Measurements from ENCODE around the gene PYM1. TPM values are rescaled to one million over a fixed set of nuclear protein-coding genes. Genes with fewer than 3 reads are reported as not detected.
A peak's percentile ranks its signal among the peaks of the same experiment; 100 is the strongest.

PYM1 gene
- total RNA-seq, 2 donors from 2014 or later: 89.0 to 94.5 TPM

DNA sequence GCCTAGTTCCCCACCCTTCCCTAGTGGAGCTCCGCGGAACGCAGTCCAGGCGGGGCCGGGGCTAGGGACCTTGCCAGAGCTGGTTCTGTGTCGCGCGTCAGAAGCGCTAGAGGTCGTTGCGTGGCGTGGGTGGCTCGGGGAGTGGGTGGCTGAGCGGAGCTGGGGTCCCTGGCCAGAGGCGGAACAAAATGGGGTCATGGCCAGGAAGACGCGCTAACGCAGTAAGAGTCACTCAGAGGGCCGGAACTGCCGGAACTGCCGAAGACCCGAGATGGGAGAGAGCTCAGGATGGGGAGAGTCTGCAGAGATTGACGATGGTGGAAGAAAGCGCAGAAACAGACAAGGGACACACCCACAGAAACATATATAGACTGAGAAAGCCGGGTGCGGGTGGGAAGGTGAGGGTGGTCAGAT lies 8.1 kb upstream of the PYM1 start:
- WGBS: 56% methylated on average over 26 of the region's 26 CpGs
- DNase-seq (ENCODE audit: low spot score): no peak
- H3K9me3 ChIP-seq: no peaks in the 10 kb centered on the region
- TF ChIP-seq POLR2AphosphoS5 (IDR thresholded peaks at IDR 0.05) (no peak), POLR2A (IDR thresholded peaks at IDR 0.05) (no peak)
- TF ChIP-seq, protein P1, sequence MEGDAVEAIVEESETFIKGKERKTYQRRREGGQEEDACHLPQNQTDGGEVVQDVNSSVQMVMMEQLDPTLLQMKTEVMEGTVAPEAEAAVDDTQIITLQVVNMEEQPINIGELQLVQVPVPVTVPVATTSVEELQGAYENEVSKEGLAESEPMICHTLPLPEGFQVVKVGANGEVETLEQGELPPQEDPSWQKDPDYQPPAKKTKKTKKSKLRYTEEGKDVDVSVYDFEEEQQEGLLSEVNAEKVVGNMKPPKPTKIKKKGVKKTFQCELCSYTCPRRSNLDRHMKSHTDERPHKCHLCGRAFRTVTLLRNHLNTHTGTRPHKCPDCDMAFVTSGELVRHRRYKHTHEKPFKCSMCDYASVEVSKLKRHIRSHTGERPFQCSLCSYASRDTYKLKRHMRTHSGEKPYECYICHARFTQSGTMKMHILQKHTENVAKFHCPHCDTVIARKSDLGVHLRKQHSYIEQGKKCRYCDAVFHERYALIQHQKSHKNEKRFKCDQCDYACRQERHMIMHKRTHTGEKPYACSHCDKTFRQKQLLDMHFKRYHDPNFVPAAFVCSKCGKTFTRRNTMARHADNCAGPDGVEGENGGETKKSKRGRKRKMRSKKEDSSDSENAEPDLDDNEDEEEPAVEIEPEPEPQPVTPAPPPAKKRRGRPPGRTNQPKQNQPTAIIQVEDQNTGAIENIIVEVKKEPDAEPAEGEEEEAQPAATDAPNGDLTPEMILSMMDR (IDR thresholded peaks at IDR 0.05): no peak
- peaks cover 4% of the 10 kb centered on the region for H3K4me1 ChIP-seq (replicated peaks)
- H3K27ac ChIP-seq: peak overlapping the region in 1 of 2 donors; percentile 33
- H3K27me3 ChIP-seq (replicated peaks; ENCODE audit: insufficient read depth): no peaks in the 10 kb centered on the region
- H3K4me3 ChIP-seq: no peak overlapping the region
- intact Hi-C loops (cut with DNase I): no loop called here
- H3K36me3 ChIP-seq: no peaks in the 10 kb centered on the region

GRCh38 chr12:55934773-55935172 lies 7.1 kb upstream of the PYM1 start:
- Histone ChIP-seq H3K4me1 (replicated peaks) (peaks cover 4% of the 10 kb centered on the region), H3K36me3 (no peaks in the 10 kb centered on the region)

GRCh38 chr12:55933799-55934742 lies 6.4 kb upstream of the PYM1 start:
- intact Hi-C loops (cut with DNase I): no loop called here
- H3K27ac ChIP-seq: no peak overlapping the region
- WGBS: 95% methylated on average over 1 of the region's 1 CpG
- H3K4me3 ChIP-seq: no peak overlapping the region
- TF ChIP-seq POLR2A (IDR thresholded peaks at IDR 0.05) (no peak), POLR2AphosphoS5 (IDR thresholded peaks at IDR 0.05) (no peak)
- TF ChIP-seq, protein P1 (IDR thresholded peaks at IDR 0.05): no peak
- H3K4me1 ChIP-seq (replicated peaks): peaks cover 4% of the 10 kb centered on the region
- DNase-seq (ENCODE audit: low spot score): no peak
- H3K27me3 ChIP-seq (replicated peaks; ENCODE audit: insufficient read depth): no peaks in the 10 kb centered on the region
- no peaks in the 10 kb centered on the region for H3K9me3 ChIP-seq
- no peaks in the 10 kb centered on the region for H3K36me3 ChIP-seq

More at GRCh38 chr12:55934773-55935172, 7.1 kb upstream of the PYM1 start:
- no peaks in the 10 kb centered on the region for H3K27me3 ChIP-seq (replicated peaks; ENCODE audit: insufficient read depth)
- WGBS: 100% methylated on average over 1 of the region's 1 CpG
- DNase-seq (ENCODE audit: low spot score): no peak
- intact Hi-C loops (cut with DNase I): no loop called here
- no peaks in the 10 kb centered on the region for H3K9me3 ChIP-seq
- no peak overlapping the region for H3K27ac ChIP-seq
- TF ChIP-seq POLR2AphosphoS5 (IDR thresholded peaks at IDR 0.05): no peak
- H3K4me3 ChIP-seq: no peak overlapping the region

- Histone ChIP-seq H3K4me1 (replicated peaks) (peaks cover 4% of the 10 kb centered on the region), H3K27ac (peak overlapping the region; percentile 94 to 97)
- intact Hi-C loops (cut with DNase I): no loop called here
Observed at GRCh38 chr12:55933169-55933798, 5.6 kb upstream of the PYM1 start.

DNA sequence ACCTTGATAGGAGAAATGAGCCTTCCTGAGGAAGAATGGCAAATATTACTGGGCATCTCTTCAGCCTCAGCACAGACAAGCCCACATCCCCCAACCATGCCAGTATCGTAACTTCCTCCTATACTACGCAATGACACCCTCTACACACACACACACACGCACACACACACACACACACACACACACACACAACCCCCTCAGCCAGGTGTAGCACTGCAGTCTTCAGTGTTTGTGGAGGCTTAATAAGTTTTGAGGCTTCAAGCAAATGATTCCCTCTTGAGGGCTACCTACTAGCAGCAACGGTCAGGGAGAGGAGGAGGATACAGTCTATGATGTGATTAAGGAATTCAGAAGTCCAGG lies 4.8 kb upstream of the PYM1 start:
- WGBS: 6% methylated on average over 4 of the region's 4 CpGs
- Histone ChIP-seq H3K27me3 (replicated peaks; ENCODE audit: insufficient read depth) (no peaks in the 10 kb centered on the region), H3K4me1 (replicated peaks) (peaks cover 4% of the 10 kb centered on the region), H3K36me3 (no peaks in the 10 kb centered on the region), H3K9me3 (no peaks in the 10 kb centered on the region), H3K4me3 (peak overlapping the region; percentile 69 to 73), H3K27ac (peak overlapping the region; percentile 94 to 97)
- peak; percentile 12 for TF ChIP-seq POLR2A (IDR thresholded peaks at IDR 0.05)
- TF ChIP-seq, protein P1 (IDR thresholded peaks at IDR 0.05): no peak
- intact Hi-C loops (cut with DNase I): no loop called here
- DNase-seq (ENCODE audit: low spot score): no peak

More at GRCh38 chr12:55933169-55933798, 5.6 kb upstream of the PYM1 start:
- H3K4me3 ChIP-seq: peak overlapping the region in 1 of 2 donors; percentile 73
- WGBS: 41% methylated on average over 7 of the region's 7 CpGs
- no peaks in the 10 kb centered on the region for H3K27me3 ChIP-seq (replicated peaks; ENCODE audit: insufficient read depth)
- no peaks in the 10 kb centered on the region for H3K36me3 ChIP-seq
- peak; percentile 55 for DNase-seq (ENCODE audit: low spot score)
- H3K9me3 ChIP-seq: no peaks in the 10 kb centered on the region
- TF ChIP-seq POLR2A (IDR thresholded peaks at IDR 0.05): peak; percentile 75
- TF ChIP-seq, protein P1 (IDR thresholded peaks at IDR 0.05): no peak
- TF ChIP-seq POLR2AphosphoS5 (IDR thresholded peaks at IDR 0.05): peak; percentile 41
